ENCODE measurements around the gene NKD2.

GRCh38 chr5:1075931-1076330, 67.3 kb downstream of the NKD2 start:
- no peak for TF ChIP-seq TAF1 (IDR thresholded peaks at IDR 0.05; ENCODE audit: borderline replicate concordance, insufficient read depth, low read length)
- TF ChIP-seq POLR2AphosphoS5 (IDR thresholded peaks at IDR 0.05; ENCODE audit: low read depth, low read length): no peak
- TF ChIP-seq REST (IDR thresholded peaks at IDR 0.05; ENCODE audit: insufficient read depth in 1 of 2, low read depth in 2 of 2, low read length in 2 of 2): no peak
- no peak for TF ChIP-seq SIN3A (IDR thresholded peaks at IDR 0.05; ENCODE audit: borderline replicate concordance, insufficient read depth, low read length)

All from PFSK-1 (cell line).